H1 (cell line): ENCODE data around the gene MAP6. TPM values are rescaled to one million over a fixed set of nuclear protein-coding genes. Genes with fewer than 3 reads are reported as not detected.

Source experiments
- ASH2L ChIP-seq: fragments of 200-600, 300-600 bp; sonication (generic); IDR thresholded peaks from one replicate; pipeline ENCODE4 v1.7.1; 2017; ENCODE audit warnings: low read length
- CHD2 ChIP-seq: IDR thresholded peaks from 2 replicates; pipeline ENCODE4 v1.6.1; 2012; ENCODE audit warnings: low read length, improper control_type of control experiment
- CREB1 ChIP-seq: IDR thresholded peaks from 2 replicates; pipeline ENCODE4 v1.6.1; 2012; ENCODE audit warnings: inconsistent platforms
- EZH2 ChIP-seq: fragments of 200-600 bp; sonication (generic); IDR thresholded peaks from 2 replicates; pipeline ENCODE4 v1.7.1; 2012; ENCODE audit warnings: low read depth, mild to moderate bottlenecking, moderate library complexity, low read length, inconsistent platforms; ENCODE audit not compliant: severe bottlenecking
- HDAC2 ChIP-seq, 2 experiments: fragments of 300-600 bp in 1 of 2; sonication (generic) in 1 of 2; IDR thresholded peaks; 2 replicates each; pipeline ENCODE4 v1.6.1; 2011 to 2012; ENCODE audit warnings: low read depth in 2 of 2, low read length in 2 of 2, mild to moderate bottlenecking in 2 of 2, moderate library complexity in 2 of 2, borderline replicate concordance in 1 of 2, inconsistent platforms in 1 of 2
- KDM4A ChIP-seq: IDR thresholded peaks from one replicate; pipeline ENCODE4 v1.7.1; 2012; ENCODE audit warnings: low read depth, mild to moderate bottlenecking, moderate library complexity, low read length, inconsistent platforms; ENCODE audit not compliant: severe bottlenecking
- RFX5 ChIP-seq: IDR thresholded peaks from 2 replicates; pipeline ENCODE4 v1.6.1; 2011; ENCODE audit warnings: low read depth, low read length, improper control_type of control experiment, borderline replicate concordance
- TEAD4 ChIP-seq: IDR thresholded peaks from 2 replicates; pipeline ENCODE4 v1.6.1; 2012; ENCODE audit warnings: low read depth, low read length, inconsistent platforms, mixed read lengths
- ZNF274 ChIP-seq: IDR thresholded peaks from 2 replicates; pipeline ENCODE4 v1.7.0; 2012; ENCODE audit warnings: low read length, borderline replicate concordance; ENCODE audit errors: extremely low read depth
- polyA plus RNA-seq, 7 experiments: library from polyadenylated mRNA; depleted of rRNA in 3 of 7; stranded (reverse) in 5 of 7; unstranded in 2 of 7; fragments of >200 nt in 5 of 7; fragments of 200-250 nt in 2 of 7; gene quantifications; 1 replicate in 5 of 7; 2 replicates in 1 of 7; 4 replicates in 1 of 7; pipeline versions ENCODE4 v1.2.1 to v1.2.3, GENCODE V29; 2011 to 2013; ENCODE audit warnings: missing spikeins in 2 of 7, mixed read lengths in 2 of 7
- total RNA-seq: library from RNA; stranded (reverse); fragmentation: NEBNext Ultra II Directional; extraction: Animal tissue kit (Norgen Biotek cat#: 25700); gene quantifications from 2 replicates; pipeline ENCODE4 v1.2.1, GENCODE V29; 2021

Gene MAP6
- total and polyA plus RNA-seq, 2 of the 8 experiments (the other 6 are each of a cell fraction or from before 2014, with no cell fraction given), result 0.54 to 0.89 TPM

- TF ChIP-seq HDAC2 (IDR thresholded peaks at IDR 0.05; ENCODE audit: borderline replicate concordance in 1 of 2, low read depth in 2 of 2, low read length in 2 of 2) (no peak), ZNF274 (no peak), TEAD4 (no peak), EZH2 (no peak), RFX5 (no peak), ASH2L (no peak), CREB1 (no peak), KDM4A (no peak), CHD2 (no peak)
Measured at GRCh38 chr11:75557666-75558494, 111.0 kb downstream of the MAP6 start (continued).
